Left forelimb (tissue), 1 donor: ENCODE measurements around the gene MEGF11.
"Not testable (repeated sequence)": the region's sequence is repeated elsewhere in the genome, so short reads cannot be mapped to it uniquely, and the experiment has no call there.

Source experiments
- DNase-seq: peaks from one replicate; pipeline ENCODE4 v3.0.0-alpha.2; 2018; ENCODE audit warnings: low spot score

The MEGF11 gene

GRCh38 chr15:65885668-65886218, 367.8 kb downstream of the MEGF11 start:
- no peak for DNase-seq

- no peak for DNase-seq
These were observed 369.0 kb downstream of the MEGF11 start for GRCh38 chr15:65884511-65884910.

DNA sequence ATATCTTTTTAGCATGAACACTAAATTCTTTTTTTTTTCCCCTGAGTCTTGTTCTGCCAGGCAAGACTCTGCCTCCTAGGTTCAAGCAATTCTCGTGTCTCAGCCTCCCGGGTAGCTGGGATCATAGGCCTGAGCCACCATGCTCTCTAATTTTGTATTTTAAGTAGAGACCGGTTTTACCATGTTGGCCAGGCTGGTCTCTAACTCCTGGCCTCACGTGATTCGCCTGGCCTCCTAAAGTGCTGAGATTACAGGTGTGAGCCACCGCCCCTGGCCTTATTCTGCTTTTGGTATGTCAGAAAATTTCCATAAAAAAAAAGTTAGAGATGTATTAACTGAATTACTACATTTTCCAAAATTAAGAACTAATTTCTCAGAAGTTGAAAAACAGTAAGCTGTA, 370.0 kb downstream of the MEGF11 start:
- no peak for DNase-seq

DNA sequence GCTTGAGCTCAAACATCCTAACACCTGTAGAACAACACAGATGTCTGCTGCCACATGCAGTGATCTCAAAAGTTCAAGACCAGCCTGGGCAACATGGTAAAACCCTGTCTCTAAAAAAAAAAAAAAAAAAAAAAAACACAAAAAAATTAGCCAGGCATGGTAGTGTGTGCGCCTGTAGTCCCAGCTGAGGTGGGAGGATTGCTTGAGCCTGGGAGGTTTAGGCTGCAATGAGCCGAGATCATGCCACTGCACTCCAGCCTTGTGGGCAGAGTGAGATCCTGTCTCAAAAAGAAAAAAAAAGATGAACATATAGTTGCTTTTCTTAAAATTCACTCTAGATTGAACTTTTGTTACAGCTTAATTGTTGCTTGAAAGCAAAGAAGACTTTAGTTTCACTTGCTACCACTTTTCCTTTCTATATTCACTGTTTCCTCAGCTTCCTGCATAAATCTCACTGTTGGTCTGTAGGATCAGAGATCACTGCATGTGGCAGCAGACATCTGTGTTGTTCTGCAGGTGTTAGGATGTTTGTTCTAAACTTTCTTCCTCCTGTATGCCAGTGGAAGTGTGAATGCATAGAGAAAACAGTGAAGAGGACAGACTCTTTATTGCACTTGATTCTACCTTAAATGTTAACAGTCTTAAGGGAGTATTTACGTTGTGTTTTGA, 371.6 kb downstream of the MEGF11 start:
- DNase-seq: no peak

DNA sequence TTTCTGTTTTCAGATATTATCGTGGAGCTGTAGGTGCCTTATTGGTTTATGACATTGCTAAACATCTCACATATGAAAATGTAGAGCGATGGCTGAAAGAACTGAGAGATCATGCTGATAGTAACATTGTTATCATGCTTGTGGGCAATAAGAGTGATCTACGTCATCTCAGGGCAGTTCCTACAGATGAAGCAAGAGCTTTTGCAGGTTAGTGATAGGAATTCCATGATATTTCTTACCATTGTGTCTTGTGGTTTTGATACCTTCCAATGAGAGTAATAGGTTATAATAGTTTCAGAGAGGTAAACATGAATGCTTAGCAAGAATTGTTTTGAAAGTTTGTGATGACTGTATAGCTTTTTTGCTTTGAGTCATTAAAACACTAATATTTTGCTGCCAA, 375.8 kb downstream of the MEGF11 start:
- no peak for DNase-seq

GRCh38 chr15:65875458-65875857, 378.1 kb downstream of the MEGF11 start:
- DNase-seq: no peak

DNA sequence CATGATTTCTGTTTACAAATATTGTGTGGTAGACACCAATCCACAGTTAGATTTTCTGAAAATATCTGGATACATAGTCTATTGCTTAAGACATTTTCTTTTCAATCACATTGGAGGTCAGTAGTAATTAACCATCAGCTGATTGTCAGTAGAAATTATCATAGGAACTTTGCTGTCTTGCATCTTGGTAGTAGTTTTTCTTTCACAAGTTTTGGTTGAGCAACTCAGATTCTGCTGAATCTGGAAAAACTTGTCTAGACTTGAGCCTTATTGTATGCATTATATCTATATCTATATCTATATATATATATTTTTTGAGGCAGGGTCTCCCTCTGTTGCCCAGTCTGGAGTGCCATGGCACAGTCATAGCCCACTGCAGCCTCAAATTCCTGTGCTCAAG, 380.3 kb downstream of the MEGF11 start:
- no peak for DNase-seq

DNA sequence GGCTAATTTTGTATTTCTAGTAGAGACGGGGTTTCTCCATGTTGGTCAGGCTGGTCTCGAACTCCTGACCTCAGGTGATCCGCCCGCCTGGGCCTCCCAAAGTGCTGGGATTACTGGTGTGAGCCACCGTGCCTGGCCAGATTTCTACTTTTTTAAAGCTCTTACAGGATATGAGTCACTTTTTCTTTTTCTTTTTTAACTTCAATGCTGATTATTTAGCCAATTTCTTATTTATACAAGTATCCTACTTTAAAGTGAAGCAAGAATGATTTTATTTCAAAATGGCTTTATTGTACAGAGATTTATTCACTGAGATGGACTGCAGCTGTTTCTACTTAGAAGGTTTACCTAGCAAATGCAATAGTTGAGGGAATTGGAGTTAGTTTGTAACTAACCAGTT, 381.0 kb downstream of the MEGF11 start:
- DNase-seq: not testable (repeated sequence)

DNA sequence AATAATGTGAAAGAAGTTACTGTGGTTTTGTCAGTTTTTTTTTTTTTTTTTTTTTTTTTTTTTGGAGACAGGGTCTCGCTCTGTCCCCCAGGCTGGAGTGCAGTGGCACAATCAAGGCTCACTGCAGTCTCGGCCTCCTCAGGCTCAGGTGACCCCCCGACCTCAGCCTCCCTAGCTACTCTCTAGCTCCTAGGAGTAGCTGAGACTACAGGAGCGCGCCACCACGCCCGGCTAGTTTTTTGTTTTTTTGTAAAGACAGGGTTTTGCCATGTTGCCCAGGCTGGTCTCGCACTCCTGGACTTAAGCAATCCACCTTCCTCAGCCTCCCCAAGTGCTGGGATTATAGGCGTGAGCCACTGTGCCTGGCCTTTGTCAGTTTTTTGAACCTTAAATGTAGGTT, 381.7 kb downstream of the MEGF11 start:
- DNase-seq: not testable (repeated sequence)

DNA sequence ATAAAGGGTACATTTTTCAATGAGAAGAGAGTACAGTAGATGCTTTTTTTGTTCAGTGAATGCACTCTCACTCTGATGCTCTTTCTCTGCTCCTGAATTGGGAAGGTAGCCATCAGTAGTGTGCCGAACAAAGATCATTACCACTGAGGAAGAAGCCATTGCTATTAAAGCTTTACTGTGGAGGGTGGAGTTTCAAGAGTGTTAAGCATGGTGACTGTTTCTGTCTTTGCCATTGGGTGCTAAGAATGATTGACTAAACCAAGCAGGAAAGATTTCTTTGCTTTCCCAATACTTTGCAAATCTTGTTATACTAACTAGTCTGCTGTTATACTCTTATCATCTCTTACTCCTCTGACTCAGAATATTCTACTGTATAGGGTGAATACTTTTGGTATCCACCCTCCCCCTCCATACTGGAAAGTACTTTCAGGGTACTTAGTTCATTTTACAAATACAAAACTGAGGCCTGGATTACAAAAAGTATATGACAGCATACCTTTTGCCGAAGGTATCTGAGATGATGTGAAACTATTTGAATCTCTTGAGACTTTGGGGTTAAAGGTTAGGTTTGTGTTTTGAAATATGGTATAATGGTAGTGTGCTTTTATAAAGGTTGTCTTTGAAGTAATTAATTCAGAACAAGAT, 382.5 kb downstream of the MEGF11 start:
- no peak for DNase-seq

- peak; percentile 65 for DNase-seq
These were observed 383.3 kb downstream of the MEGF11 start for GRCh38 chr15:65869954-65870871.

- DNase-seq: peak; percentile 98
These were observed 384.2 kb downstream of the MEGF11 start, which contains the start of gene RAB11A for GRCh38 chr15:65869126-65869953. TSS of gene RAB11A (plus strand) at chr15:65869491. CDS start at chr15:65869586, 95 bp downstream.

- no peak for DNase-seq
These were observed 384.9 kb downstream of the MEGF11 start for GRCh38 chr15:65868546-65869125.

DNA sequence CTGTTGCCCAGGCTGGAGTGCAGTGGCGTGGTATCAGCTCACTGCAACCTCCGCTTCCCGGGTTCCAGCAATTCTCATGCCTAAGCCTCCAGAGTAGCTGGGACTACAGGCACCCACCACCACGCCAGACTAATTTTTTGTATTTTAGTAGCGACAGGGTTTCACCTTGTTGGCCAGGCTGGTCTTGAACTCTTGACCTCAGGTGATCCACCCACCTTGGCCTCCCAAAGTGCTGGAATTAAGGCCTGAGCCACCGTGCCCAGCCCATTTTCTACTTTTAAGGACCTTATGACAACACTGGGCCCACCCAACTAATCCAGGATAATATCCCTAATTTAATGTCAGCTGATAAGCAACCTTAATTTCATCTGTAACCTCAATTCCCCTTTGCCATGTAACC, 385.6 kb downstream of the MEGF11 start:
- DNase-seq: not testable (repeated sequence)

DNA sequence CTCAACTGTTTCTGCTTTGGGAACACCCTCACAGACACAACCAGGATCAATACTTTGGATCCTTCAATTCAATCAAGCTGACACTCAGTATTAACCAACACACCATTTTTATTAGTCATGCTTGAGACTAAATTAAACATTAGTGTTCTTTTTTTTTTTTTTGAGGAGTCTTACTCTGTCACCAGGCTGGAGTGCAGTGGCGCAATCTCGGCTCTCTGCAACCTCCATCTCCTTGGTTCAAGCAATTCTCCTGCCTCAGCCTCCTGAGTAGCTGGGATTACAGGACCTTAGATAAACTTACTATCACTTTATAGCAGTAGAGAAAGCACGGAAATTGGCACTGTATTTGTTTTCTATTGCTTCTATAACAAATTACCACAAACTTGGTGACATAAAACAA, 386.3 kb downstream of the MEGF11 start:
- DNase-seq: no peak

DNA sequence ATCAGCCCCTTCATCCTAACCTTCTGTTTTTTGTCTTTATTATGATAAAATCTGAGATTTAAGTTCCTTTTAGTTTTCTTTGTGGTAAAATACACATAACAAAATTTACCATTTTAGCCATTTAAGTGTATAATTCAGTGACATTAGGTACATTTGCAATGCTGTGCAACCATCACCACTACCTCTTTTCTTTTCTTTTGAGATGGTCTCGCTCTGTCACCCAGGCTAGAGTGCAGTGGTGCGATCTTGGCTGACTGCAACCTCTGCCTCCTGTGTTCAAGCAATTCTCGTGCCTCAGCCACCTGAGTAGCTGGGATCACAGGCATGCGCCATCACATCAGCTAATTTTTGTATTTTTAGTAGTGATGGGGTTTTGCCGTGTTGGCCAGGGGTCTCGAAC, 390.4 kb downstream of the MEGF11 start:
- no peak for DNase-seq

- no peak for DNase-seq
These were observed 390.9 kb downstream of the MEGF11 start for GRCh38 chr15:65862682-65863081.

DNA sequence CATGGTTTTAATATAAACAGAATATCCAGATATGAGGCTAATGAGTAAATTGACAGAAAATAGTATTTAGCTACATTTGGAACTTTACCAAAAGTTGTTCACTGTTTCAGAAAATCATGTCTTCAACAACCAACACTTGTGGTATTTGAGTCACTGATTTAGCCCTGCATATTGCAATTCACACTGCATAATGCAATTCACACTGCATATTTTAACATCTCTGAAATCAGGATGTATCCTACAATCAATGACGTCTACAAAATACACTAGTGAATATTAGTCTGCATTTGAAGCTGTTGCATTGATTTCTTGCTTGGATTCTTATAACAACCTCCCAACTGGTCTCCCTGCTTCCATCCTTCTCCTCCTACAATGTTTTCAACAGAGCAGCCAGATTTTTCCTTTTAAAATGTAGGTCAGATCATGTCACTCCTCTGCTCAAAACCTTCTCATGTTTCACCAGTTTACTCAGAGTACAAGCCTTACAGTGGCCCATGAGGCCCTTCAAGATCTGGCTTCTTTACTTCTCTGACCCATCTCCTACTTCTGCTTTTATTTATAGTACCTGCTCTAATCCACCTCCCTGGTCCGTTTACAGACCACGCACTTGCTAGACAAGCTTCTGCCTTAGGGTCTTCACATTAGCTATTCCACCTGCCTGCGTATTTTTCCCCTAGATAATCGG, 395.7 kb downstream of the MEGF11 start:
- no peak for DNase-seq

DNA sequence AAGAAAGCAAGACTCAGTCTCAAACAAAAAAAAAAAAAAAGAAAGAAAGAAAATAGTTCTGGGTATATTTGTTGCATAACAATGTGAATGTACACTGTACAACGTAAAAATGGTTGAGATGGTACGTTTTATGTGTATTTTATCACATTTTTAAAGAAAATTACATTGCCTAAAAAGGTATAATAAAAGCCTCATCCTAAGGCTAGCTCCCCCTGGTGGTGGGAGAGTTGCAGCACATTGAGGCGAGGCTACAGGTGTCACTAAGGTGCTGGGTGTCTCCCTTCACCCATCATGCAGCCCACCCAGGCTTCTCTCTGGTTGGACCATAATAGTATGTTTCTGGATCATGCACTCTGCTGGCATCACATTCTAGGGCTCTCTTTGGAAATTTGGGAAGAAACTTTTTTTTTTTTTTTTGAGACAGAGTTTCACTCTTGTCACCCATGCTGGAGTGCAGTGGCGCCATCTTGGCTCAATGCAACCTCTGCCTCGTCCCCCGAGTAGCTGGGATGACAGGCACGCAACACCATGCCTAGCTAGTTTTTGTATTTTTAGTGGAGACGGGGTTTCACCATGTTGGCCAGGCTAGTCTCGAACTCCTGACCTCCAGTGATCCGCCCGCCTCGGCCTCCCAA, 396.6 kb downstream of the MEGF11 start:
- DNase-seq: no peak

DNA sequence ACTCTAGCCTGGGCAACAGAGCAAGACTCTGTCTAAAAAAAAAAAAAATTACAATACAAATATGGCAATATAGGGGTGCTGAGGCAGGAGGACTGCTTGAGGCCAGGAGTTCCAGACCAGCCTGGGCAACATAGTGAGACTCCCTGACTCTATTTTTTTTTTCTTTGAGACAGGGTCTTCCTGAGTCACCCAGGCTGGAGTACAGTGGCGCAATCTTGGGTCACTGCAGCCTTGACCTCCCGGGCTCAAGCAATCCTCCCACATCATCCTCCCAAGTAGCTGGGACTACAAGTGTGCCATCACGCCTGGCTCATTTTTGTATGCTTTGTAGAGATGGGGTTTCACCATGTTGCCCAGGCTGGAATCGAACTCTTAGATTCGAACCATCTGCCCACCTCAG, 401.6 kb downstream of the MEGF11 start:
- DNase-seq: no peak
